Right lobe of liver (tissue), 6 donors: ENCODE measurements around the gene LRRC3. TPM values are rescaled to one million over a fixed set of nuclear protein-coding genes. Genes with fewer than 3 reads are reported as not detected.

Experiments used
- ATAC-seq, 4 donors: fragments of 200-7000 bp; cut with Tn5 transposase; one replicate each; pipeline ENCODE4 v1.9.1; 2020; ENCODE audit warnings: mild to moderate bottlenecking in 4 of 4, moderate library complexity in 4 of 4
- DNase-seq, 3 donors: peaks; one replicate each; pipeline ENCODE4 v3.0.0-alpha.2; 2020
- H3K27ac ChIP-seq, 3 donors: fragments of 200-600 bp; one replicate each; pipeline ENCODE4 v1.8.0; 2022
- H3K27me3 ChIP-seq, 2 donors: fragments of 200-600 bp; one replicate each; pipeline ENCODE4 v1.8.0; 2022
- H3K36me3 ChIP-seq, 4 donors: fragments of 200-600 bp; sonication (generic) in 1 of 4; one replicate each; pipeline versions ENCODE4 v1.5.1 to v1.8.0; 2017 to 2022; ENCODE audit warnings: control low read depth in 1 of 4
- H3K4me1 ChIP-seq, 4 donors: fragments of 200-600 bp; sonication (generic) in 1 of 4; one replicate each; pipeline versions ENCODE4 v1.5.1 to v1.8.0; 2017 to 2022; ENCODE audit warnings: control low read depth in 1 of 4
- H3K4me3 ChIP-seq, 3 donors: fragments of 200-600 bp; one replicate each; pipeline ENCODE4 v1.8.0; 2022
- H3K9me3 ChIP-seq, 4 donors: fragments of 200-600 bp; sonication (generic) in 1 of 4; one replicate each; pipeline versions ENCODE4 v1.5.1 to v1.8.0; 2017 to 2022; ENCODE audit warnings: control low read depth in 1 of 4
- CTCF ChIP-seq, 4 donors: fragments of 200-600 bp in 3 of 4; fragments of 450-650 bp in 1 of 4; IDR thresholded peaks; one replicate each; pipeline versions ENCODE4 v1.5.1 to v1.8.0; 2016 to 2022; ENCODE audit warnings: antibody characterized with exemption in 4 of 4, mild to moderate bottlenecking in 2 of 4
- POLR2A ChIP-seq: fragments of 450-650 bp; IDR thresholded peaks from one replicate; pipeline ENCODE4 v1.6.1; 2017; ENCODE audit warnings: antibody characterized with exemption, mild to moderate bottlenecking
- WGBS: methylation state at CpG from one replicate; pipeline ENCODE4 v1.1.6; 2018; ENCODE audit warnings: low coverage, low lambda C conversion rate; ENCODE audit not compliant: insufficient coverage; ENCODE audit errors: missing lambda C conversion rate; 5-methylcytosine and 5-hydroxymethylcytosine counted together
- intact Hi-C, 2 donors: fragments of 100-400 bp; cut with DNase I; formaldehyde crosslinking; loops; one replicate each; pipeline versions ENCODE4 v1.11.2 to v1.14.1; 2022
- total RNA-seq, 6 experiments: library from RNA; depleted of rRNA in 2 of 6; stranded (reverse); fragments of >200 nt in 2 of 6; fragmentation: NEBNext Ultra II Directional in 3 of 6; extraction: Animal tissue kit (Norgen Biotek cat#: 25700) in 3 of 6; gene quantifications; one replicate each; pipeline versions ENCODE4 v1.1.0 to v1.2.4, GENCODE V29; 2016 to 2023
- donor health status: DM: no; HTN: yes; CAD: no.
- donor health status: DM: no; HTN: no; CAD: no.
- donor health status: DM: no; HTN: no; CAD: no.
- donor health status: DM: no; HTN: yes; CAD: no.
- donor health status: DM: no; HTN: yes; CAD: no.

LRRC3 gene
- total RNA-seq, 6 experiments from 2014 or later: 7.5 to 19.3 (median 13.9) TPM

GRCh38 chr21:44432841-44433790 is 22.2 kb upstream of the LRRC3 start:
- 90% methylated on average over 27 of the region's 34 CpGs for WGBS
- Histone ChIP-seq H3K4me3 (no peak overlapping the region), H3K4me1 (no peaks in the 10 kb centered on the region), H3K27me3 (no peaks in the 10 kb centered on the region), H3K36me3 (no peaks in the 10 kb centered on the region), H3K9me3 (peaks cover 0 to 8% (median 2%) of the 10 kb centered on the region in 4 donors), H3K27ac (no peak overlapping the region)
- DNase-seq: peak; percentile 5 to 49 (median 43)
- ATAC-seq: no peak
- TF ChIP-seq CTCF (IDR thresholded peaks at IDR 0.05) (no peak), POLR2A (no peak)
- intact Hi-C loops: no loop called here

- no peak for TF ChIP-seq POLR2A
- TF ChIP-seq CTCF (IDR thresholded peaks at IDR 0.05): no peak
- no peak overlapping the region for H3K27ac ChIP-seq
- no peaks in the 10 kb centered on the region for H3K4me1 ChIP-seq
- no peak overlapping the region for H3K4me3 ChIP-seq
- ATAC-seq (no peak), DNase-seq (peak in 2 of 3 donors; percentile 46 to 47)
- intact Hi-C loops: no loop called here
- H3K27me3 ChIP-seq: no peaks in the 10 kb centered on the region
- no peaks in the 10 kb centered on the region for H3K36me3 ChIP-seq
- WGBS: 89% methylated on average over 7 of the region's 39 CpGs
- peaks cover 0 to 8% (median 2%) of the 10 kb centered on the region in 4 donors for H3K9me3 ChIP-seq
Observed at GRCh38 chr21:44433791-44434567, 21.3 kb upstream of the LRRC3 start.

- Histone ChIP-seq H3K4me3 (no peak overlapping the region), H3K27me3 (no peaks in the 10 kb centered on the region), H3K36me3 (no peaks in the 10 kb centered on the region), H3K4me1 (no peaks in the 10 kb centered on the region), H3K27ac (no peak overlapping the region), H3K9me3 (peaks cover 0 to 6% (median 2%) of the 10 kb centered on the region in 4 donors)
- DNase-seq (peak in 1 of 3 donors; percentile 30), ATAC-seq (no peak)
- no CpG with 5 or more reads among the region's 13 CpGs for whole genome bisulfite sequencing
- intact Hi-C loops: no loop called here
- TF ChIP-seq CTCF (IDR thresholded peaks at IDR 0.05) (no peak), POLR2A (no peak)
Observed at GRCh38 chr21:44434568-44434925, 20.8 kb upstream of the LRRC3 start.

- H3K27ac ChIP-seq: no peak overlapping the region
- ATAC-seq: no peak
- no peak for TF ChIP-seq CTCF (IDR thresholded peaks at IDR 0.05)
- no peak for TF ChIP-seq POLR2A
- intact Hi-C loops: no loop called here
- H3K36me3 ChIP-seq: no peaks in the 10 kb centered on the region
- WGBS: 73% methylated on average over 5 of the region's 28 CpGs
- H3K27me3 ChIP-seq: no peaks in the 10 kb centered on the region
- peaks cover 0 to under 1% (median under 1%) of the 10 kb centered on the region in 4 donors for H3K9me3 ChIP-seq
- H3K4me3 ChIP-seq: no peak overlapping the region
- H3K4me1 ChIP-seq: no peaks in the 10 kb centered on the region
- DNase-seq: peak in 2 of 3 donors; percentile 37 to 42
Observed at GRCh38 chr21:44434936-44435635, 20.2 kb upstream of the LRRC3 start.
